Measurements from ENCODE around the gene NBEAL2. TPM values are rescaled to one million over a fixed set of nuclear protein-coding genes. Genes with fewer than 3 reads are reported as not detected.

Gene NBEAL2
- total RNA-seq, 2 donors from 2014 or later, result 25.8 to 53.5 TPM

DNA sequence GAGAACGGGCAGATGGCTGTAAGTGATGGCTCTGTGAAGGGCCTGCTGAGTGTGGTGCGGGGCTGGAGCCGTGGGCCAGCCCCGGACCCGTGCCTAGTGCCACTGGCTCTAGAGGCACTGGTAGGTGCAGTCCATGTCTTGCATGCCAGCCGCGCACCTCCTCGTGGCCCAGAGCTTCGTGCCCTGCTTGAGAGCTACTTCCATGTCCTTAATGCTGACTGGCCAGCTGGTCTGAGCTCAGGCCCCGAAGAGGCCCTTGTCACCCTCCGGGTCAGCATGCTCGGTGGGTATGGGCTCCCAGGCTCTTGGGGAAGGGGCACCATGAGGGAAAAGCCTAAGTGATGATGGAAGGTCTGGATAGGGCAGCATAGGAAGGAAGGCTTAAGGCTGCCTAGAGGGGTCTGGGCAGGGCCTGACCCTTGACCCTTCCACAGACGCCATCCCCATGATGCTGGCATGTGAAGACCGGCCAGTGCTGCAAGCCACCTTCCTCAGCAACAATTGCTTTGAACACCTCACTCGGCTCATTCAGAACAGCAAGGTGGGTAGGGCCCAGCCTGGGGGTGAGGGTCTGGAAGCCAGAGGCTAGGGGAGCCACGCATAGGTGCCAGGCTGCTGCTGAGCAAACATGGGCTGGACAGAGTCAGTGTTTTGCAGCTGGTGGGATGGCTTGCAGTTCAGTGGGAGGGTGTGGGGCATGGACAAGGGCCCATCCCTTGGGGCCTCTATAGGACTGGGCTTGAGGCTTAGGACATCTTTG lies 12.1 kb downstream of the NBEAL2 start:
- H3K27ac ChIP-seq, result no peak overlapping the region
- no peaks in the 10 kb centered on the region for H3K36me3 ChIP-seq
- no peaks in the 10 kb centered on the region for H3K4me1 ChIP-seq (replicated peaks)
- intact Hi-C loops (cut with DNase I), result loop anchor here (10.0 kb wide), 1 partner anchor 287 kb away; the partner anchor contains the start of gene TMIE
- TF ChIP-seq, protein P1, sequence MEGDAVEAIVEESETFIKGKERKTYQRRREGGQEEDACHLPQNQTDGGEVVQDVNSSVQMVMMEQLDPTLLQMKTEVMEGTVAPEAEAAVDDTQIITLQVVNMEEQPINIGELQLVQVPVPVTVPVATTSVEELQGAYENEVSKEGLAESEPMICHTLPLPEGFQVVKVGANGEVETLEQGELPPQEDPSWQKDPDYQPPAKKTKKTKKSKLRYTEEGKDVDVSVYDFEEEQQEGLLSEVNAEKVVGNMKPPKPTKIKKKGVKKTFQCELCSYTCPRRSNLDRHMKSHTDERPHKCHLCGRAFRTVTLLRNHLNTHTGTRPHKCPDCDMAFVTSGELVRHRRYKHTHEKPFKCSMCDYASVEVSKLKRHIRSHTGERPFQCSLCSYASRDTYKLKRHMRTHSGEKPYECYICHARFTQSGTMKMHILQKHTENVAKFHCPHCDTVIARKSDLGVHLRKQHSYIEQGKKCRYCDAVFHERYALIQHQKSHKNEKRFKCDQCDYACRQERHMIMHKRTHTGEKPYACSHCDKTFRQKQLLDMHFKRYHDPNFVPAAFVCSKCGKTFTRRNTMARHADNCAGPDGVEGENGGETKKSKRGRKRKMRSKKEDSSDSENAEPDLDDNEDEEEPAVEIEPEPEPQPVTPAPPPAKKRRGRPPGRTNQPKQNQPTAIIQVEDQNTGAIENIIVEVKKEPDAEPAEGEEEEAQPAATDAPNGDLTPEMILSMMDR (IDR thresholded peaks at IDR 0.05), result no peak
- no peak for TF ChIP-seq POLR2A (IDR thresholded peaks at IDR 0.05)
- TF ChIP-seq POLR2AphosphoS5 (IDR thresholded peaks at IDR 0.05), result no peak
- no peaks in the 10 kb centered on the region for H3K9me3 ChIP-seq
- WGBS, result 93% methylated on average over 16 of the region's 16 CpGs
- no peaks in the 10 kb centered on the region for H3K27me3 ChIP-seq (replicated peaks; ENCODE audit: insufficient read depth)
- H3K4me3 ChIP-seq, result no peak overlapping the region
- DNase-seq (ENCODE audit: low spot score), result no peak

GRCh38 chr3:46992231-46992630 lies 12.8 kb downstream of the NBEAL2 start:
- no peak overlapping the region for H3K27ac ChIP-seq
- intact Hi-C loops (cut with DNase I), result loop anchor here (10.0 kb wide), 1 partner anchor 287 kb away; the partner anchor contains the start of gene TMIE

GRCh38 chr3:46993292-46993691 lies 13.8 kb downstream of the NBEAL2 start:
- 86% methylated on average over 2 of the region's 2 CpGs for WGBS
- Histone ChIP-seq H3K9me3 (no peaks in the 10 kb centered on the region), H3K36me3 (no peaks in the 10 kb centered on the region), H3K4me3 (no peak overlapping the region), H3K27me3 (replicated peaks; ENCODE audit: insufficient read depth) (no peaks in the 10 kb centered on the region), H3K4me1 (replicated peaks) (no peaks in the 10 kb centered on the region), H3K27ac (no peak overlapping the region)
- intact Hi-C loops (cut with DNase I), result loop anchor here (10.0 kb wide), 1 partner anchor 288 kb away; the partner anchor contains the start of gene TMIE
- TF ChIP-seq, protein P1 (IDR thresholded peaks at IDR 0.05), result no peak
- no peak for TF ChIP-seq POLR2A (IDR thresholded peaks at IDR 0.05)
- no peak for TF ChIP-seq POLR2AphosphoS5 (IDR thresholded peaks at IDR 0.05)
- no peak for DNase-seq (ENCODE audit: low spot score)

More at GRCh38 chr3:46992231-46992630, 12.8 kb downstream of the NBEAL2 start:
- Histone ChIP-seq H3K4me3 (no peak overlapping the region), H3K9me3 (no peaks in the 10 kb centered on the region), H3K36me3 (no peaks in the 10 kb centered on the region), H3K4me1 (replicated peaks) (no peaks in the 10 kb centered on the region), H3K27me3 (replicated peaks; ENCODE audit: insufficient read depth) (no peaks in the 10 kb centered on the region)
- WGBS, result 92% methylated on average over 9 of the region's 9 CpGs
- TF ChIP-seq POLR2A (IDR thresholded peaks at IDR 0.05) (no peak), POLR2AphosphoS5 (IDR thresholded peaks at IDR 0.05) (no peak)
- TF ChIP-seq, protein P1 (IDR thresholded peaks at IDR 0.05), result no peak
- no peak for DNase-seq (ENCODE audit: low spot score)

- Histone ChIP-seq H3K27me3 (replicated peaks; ENCODE audit: insufficient read depth) (no peaks in the 10 kb centered on the region), H3K4me1 (replicated peaks) (no peaks in the 10 kb centered on the region), H3K9me3 (no peaks in the 10 kb centered on the region), H3K27ac (no peak overlapping the region), H3K36me3 (no peaks in the 10 kb centered on the region), H3K4me3 (no peak overlapping the region)
- no peak for DNase-seq (ENCODE audit: low spot score)
- 85% methylated on average over 7 of the region's 7 CpGs for WGBS
- TF ChIP-seq POLR2A (IDR thresholded peaks at IDR 0.05) (no peak), POLR2AphosphoS5 (IDR thresholded peaks at IDR 0.05) (no peak)
- TF ChIP-seq, protein P1 (IDR thresholded peaks at IDR 0.05), result no peak
- intact Hi-C loops (cut with DNase I), result loop anchor here (10.0 kb wide), 1 partner anchor 289 kb away; the partner anchor contains the start of gene TMIE
These were observed 14.5 kb downstream of the NBEAL2 start for GRCh38 chr3:46993986-46994385.
